NOMO-1 (cell line): ENCODE data around the gene PBX1.
"Not testable (repeated sequence)": the region's sequence is repeated elsewhere in the genome, so short reads cannot be mapped to it uniquely, and the experiment has no call there.

Experiments used
- DNase-seq, 2 experiments: peaks; one replicate each; lab custom pipeline; 2025; ENCODE audit not compliant: unreplicated experiment in 2 of 2; lab: John Stamatoyannopoulos, UW

The PBX1 gene

GRCh38 chr1:164589408-164589807, 30.4 kb downstream of the PBX1 start:
- DNase-seq, result no peak

GRCh38 chr1:164589961-164590507, 31.1 kb downstream of the PBX1 start:
- no peak for DNase-seq

DNA sequence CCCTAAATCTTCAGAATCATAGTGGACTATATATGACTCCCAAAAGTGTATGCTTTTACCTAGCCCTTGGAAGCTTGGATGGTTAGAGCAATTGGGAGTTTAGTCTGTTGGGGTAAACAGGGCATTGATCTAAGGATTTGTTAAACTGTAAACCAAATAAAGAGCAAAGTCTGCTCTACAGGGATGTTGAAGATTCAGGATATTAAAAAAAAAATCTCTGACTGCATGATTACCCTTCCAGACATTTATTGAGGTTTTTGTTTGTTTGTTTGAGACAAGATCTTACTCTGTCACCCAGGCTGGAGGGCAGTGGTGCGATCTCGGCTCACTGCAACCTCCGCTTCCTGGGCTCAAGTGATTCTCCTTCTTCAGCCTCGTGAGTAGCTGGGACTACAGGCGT, 31.6 kb downstream of the PBX1 start:
- no peak for DNase-seq

DNA sequence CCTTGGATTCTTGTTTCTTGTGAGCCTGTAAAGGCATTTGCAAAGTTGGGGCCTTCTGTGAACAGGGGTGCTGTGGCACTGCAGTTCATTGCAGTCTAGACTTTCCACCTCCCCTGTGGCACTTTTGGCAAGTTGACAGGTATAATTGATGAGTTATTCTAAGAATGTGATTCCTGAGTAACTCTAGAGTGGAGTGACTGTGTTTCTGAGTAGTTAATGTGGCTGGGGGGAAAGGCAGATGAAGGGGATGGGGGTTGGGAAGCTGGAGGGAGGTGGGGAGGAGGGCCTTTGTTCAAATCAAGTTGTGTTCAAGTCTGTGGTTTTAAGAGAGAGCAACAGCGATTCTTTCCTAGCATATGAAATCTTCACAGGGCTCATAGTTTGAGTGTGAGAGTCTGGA, 32.9 kb downstream of the PBX1 start:
- DNase-seq, result no peak

GRCh38 chr1:164592634-164593033, 33.6 kb downstream of the PBX1 start:
- no peak for DNase-seq

GRCh38 chr1:164595212-164595611, 36.2 kb downstream of the PBX1 start:
- DNase-seq, result no peak

GRCh38 chr1:164596172-164596571, 37.2 kb downstream of the PBX1 start:
- DNase-seq, result no peak

DNA sequence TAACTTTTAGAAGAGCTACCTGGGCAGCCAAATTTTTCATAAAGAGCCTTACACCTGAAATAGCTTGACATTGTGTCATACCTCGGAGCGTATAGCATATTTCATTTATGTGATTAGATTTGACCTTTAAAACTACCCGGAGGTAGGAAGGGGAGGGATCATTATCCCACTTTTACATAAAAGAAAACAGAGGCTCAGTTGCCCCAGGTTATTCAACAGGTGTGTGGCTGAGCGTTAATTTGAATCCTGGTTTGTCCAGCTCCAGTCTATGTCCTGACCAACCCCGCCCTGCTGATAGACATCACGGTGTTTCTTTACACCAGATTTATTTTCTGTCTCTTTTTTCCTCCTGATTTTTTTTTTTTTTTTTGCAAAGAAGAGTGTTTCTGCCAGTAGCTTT, 39.7 kb downstream of the PBX1 start:
- no peak for DNase-seq

- DNase-seq, result no peak
Observed at GRCh38 chr1:164599272-164599671, 40.3 kb downstream of the PBX1 start.

DNA sequence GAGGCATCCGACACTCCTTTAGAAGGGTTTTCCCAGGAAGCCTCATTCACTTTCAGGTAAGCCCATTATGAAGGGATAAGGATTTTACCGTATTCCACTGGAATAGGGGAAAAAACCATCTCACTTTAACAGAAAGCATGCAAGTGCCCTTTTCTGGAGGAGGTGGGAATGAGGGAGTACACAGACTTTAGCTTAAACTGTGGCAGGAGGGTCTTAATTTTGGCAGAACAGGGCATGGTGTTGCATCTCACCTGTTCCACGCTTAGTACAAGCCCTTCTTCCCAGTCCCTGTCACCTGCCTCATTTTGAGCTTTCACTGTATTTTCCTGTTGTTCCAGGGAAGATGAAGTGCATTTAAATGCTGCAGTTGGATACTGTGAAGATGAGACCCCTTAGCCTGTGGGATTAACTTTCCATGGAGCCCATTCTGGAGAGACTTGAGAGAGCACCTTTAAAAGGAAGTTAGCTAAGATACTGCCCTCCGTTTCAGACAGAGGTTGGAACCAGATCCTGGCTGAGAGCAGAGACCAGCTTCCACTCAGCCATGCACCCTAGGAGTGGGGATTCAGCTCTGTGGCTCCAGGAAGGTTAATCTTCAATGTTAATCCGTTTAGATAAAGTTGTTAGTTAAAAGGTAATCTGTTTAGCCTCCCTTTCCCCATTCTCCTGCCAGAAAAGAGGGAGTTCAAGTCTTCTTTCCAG, 42.6 kb downstream of the PBX1 start:
- no peak for DNase-seq

- DNase-seq, result no peak
Observed at GRCh38 chr1:164602101-164602422, 43.1 kb downstream of the PBX1 start.

DNA sequence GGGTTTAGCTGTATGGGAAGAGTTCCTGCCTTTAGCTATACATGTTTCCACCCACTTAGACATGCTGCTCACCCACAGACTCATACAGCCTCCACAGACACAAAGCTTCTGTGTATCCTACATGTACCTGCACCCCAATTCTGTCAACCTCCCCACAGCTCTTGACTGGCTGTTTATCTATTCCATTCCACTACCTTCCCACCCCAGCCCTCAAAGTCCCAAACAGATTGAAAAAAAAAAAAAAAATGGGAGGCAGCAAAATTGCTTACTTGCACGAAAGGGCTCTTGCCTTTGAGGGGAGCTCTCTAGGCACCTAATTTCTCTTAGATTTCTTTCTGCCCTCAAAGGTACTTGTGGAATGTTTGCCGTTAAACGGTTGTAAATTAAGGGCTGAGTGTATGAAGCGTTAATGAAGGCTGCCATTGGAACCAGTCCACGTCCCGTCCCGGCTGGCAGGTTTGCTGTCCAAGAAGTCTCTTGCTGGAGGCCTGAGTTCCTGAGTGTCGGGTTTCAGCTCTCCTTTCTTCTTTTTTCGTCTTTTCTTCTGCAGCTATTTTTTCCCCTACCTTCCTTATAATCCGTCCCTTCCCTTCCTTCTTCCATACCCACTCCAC, 43.6 kb downstream of the PBX1 start:
- no peak for DNase-seq

- not testable (repeated sequence) for DNase-seq
Observed at GRCh38 chr1:164603805-164604204, 44.8 kb downstream of the PBX1 start.

DNA sequence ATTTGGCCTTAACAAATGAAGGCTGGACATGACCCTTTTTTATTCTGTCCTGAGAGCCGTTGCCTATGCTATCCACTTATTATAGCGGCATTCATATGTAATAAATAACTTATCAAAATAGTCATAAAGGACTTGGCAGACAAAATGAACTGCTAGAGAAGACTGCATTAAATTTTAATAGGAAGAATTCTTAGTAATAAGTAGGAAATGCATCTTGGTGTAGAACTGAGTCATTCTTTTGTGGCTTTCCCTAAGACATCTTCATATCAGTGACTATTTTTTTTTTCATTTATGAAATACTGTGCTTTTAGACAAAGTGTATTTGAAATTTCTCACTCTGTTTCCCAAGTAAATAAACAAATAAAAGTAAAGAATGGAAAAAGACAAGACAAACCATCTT, 45.6 kb downstream of the PBX1 start:
- DNase-seq, result no peak

DNA sequence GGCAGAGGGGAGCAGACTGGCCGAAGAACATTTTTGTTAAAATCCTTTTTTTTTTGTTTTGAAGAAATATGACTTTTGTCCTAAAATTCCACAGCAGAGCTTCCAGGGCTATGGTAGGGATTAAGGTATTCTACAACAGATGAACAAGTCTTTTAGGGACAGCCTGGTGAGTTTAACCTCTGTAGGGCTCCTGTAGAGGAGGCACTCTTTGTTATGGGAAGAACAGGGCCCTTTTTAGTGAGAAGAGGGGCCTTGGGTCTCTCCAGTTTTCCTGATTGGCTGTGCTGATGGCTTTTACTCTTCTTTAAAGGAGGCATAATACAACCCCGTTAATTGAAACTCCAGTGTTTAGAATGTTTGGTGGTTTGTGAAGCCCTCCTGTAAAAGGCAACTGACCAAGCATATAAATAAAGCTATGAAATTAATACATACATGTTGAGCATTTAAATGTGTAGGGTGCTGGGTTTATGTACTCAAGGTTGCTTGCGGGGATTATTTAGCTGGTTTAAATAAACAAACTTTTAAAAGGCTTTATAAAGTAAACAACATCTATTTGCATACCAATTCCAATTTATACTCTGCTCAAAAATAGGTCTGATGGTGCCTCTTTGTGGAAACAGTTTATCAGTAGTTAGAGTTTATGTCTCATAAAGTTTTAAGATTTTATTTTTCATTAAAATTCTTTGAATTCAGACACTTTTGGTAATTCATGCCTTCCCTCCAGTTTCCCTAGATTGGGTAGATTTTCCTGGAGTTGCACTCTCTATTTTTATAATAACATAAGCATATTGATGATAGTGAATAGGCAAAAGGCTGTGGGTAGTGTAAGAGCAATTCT, 46.5 kb downstream of the PBX1 start:
- no peak for DNase-seq

DNA sequence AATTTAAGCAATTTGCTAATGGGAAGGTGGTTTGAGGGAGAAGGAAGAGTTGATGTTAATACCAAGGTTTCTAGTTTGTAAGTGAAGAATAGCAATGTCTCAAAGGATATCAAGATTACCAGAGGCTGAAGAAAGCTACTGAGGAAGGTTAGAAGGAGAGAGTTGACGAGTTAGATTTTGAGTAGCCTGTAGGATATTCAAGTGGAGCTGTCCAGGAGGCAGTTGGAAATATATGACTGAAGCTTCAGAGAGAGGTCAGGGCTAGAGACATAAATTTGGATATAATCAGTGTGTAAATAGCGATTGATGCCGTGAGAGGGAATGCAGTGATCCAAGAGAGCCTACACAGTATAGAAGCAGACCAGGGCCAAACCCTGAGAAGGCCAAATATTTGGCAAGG, 48.4 kb downstream of the PBX1 start:
- no peak for DNase-seq

DNA sequence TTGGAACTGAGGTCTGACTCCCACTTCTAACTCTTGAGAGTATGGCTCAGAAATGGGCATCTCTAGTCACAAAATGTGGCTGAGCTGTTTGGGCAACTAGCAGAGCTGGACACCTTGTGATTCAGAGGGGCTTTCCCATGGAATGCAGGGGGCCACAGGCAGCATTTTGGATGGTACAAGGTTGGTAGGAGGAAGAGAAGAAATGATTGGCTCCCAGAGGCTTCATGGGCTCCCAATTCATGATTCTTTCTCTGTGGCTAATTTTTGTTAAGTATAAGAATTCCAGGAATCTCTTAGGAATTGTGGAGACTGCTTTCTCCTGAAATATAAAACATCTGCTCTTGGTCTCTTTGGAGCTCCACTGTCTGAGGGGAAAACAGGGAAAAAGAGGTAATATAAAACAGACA, 49.7 kb downstream of the PBX1 start:
- DNase-seq, result no peak

DNA sequence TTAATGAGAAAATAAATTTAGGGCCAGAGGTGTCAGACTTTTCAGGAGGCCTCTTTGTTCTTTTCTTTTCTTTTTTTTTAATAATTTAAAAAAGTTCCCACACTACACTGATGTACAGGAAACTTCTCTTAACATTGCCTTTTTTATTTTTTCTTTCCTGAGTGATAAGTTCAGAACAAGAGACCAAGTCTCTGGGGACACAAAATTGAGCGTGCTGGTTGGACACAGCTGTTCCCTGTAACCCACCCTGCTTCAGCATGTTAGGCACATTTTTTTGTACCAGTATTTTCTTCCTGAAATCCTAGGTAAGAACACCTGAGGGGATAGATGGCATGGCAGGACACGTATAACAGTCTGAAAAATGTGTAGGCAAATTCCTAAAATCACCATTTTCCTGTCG, 50.1 kb downstream of the PBX1 start:
- DNase-seq, result no peak

GRCh38 chr1:164610538-164611222, 51.7 kb downstream of the PBX1 start:
- DNase-seq, result no peak

- DNase-seq, result no peak
Observed at GRCh38 chr1:164611754-164612642, 53.0 kb downstream of the PBX1 start.
